Stimulated activated CD8-positive, alpha-beta memory T cell treated with anti-CD3 and anti-CD28 coated beads, Interleukin-12 subunit alpha, Interleukin-12 subunit beta, amount 100 ng/mL, for 24 hours (primary cell): ENCODE data around the gene EME2.
"Not testable (repeated sequence)": the region's sequence is repeated elsewhere in the genome, so short reads cannot be mapped to it uniquely, and the experiment has no call there.

ENCODE experiments used
- DNase-seq: peaks from one replicate; pipeline ENCODE4 v3.0.0-alpha.2; 2020; ENCODE audit errors: extremely low read depth

EME2 gene, protein sequence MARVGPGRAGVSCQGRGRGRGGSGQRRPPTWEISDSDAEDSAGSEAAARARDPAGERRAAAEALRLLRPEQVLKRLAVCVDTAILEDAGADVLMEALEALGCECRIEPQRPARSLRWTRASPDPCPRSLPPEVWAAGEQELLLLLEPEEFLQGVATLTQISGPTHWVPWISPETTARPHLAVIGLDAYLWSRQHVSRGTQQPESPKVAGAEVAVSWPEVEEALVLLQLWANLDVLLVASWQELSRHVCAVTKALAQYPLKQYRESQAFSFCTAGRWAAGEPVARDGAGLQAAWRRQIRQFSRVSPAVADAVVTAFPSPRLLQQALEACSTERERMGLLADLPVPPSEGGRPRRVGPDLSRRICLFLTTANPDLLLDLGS

DNA sequence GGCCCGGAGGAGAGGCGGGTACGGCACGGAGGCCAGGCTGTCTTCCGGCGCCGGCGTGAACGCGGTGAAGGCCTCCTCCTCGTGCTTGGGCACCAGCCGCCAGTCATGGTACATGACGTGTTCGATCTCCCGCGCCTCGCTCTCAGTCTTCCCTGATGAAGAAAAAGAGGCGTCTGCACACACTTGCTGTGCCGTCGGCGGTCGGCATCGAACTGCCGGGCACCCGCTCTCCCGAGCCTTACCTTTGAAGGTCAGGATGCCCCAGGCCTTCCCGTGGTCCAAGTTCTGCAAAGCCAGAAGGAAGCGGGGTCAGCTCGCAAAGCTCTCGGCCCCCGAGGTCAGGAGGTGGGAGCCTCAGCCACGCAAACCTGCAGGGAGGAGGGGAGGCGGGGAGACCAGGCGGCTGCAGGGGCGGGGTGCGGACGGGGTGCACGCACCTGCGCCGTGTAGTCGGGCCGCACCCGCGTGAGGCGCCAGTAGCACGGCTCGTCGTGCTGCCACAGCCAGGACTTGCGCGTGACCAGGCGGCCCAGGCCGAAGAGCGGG is at the start of gene EME2:
EME2 (plus strand) TSS at position 449 of the 546 bp plus-strand sequence. CDS start 418 bp downstream, outside the sequence.
- no peak for DNase-seq

GRCh38 chr16:1723450-1724147 is 49.0 kb upstream of the EME2 start:
- no peak for DNase-seq

- DNase-seq, result no peak
Measured at GRCh38 chr16:1724491-1724890, 48.1 kb upstream of the EME2 start.

GRCh38 chr16:1726661-1727502 is 45.7 kb upstream of the EME2 start:
- no peak for DNase-seq

DNA sequence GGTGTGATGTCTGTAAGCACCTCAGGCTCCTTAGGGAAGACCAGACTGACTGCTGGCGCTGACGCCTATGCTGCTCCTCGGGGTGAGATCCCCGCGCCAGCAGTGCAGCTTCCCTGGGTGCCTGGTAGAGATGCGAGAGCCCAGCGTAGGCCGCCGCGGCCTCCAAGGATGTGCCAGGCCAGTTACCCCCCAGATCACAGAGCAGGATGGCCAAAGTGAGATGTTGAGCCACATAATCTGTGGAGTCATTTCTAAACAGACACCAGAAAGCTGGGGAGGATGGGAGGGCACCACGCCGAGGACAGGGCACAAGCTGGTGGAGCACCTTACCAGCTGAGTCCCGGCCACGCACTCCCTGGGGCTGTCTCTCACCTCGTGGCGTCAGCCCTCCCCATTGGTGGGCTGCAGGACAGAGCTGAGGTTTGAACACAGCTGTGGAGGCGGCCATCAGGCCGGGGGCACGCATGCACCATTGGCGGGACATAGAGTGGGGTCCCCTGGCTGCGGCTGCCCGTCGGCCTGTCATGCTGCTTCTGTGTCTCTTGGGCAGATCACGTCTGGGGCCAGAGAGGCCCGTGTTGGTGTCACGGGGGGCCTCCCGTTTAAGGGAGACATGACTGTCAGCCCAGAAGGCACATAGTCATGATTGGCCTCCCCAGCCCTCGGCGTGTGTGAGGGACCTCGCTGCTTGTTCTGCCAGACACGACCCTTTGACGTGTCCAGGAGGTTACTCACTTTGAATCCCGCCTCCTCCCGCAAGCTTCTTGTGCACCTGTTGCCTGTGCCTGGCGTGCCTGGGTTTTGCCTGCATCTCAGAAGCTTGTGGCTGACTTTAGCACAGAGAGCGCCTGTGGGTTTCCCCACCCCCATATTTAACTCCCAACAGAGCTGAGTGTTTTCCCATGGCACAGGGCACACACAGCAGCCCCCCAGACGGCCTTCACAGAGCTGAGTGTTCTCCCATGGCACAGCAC is 44.7 kb upstream of the EME2 start:
- no peak for DNase-seq

DNA sequence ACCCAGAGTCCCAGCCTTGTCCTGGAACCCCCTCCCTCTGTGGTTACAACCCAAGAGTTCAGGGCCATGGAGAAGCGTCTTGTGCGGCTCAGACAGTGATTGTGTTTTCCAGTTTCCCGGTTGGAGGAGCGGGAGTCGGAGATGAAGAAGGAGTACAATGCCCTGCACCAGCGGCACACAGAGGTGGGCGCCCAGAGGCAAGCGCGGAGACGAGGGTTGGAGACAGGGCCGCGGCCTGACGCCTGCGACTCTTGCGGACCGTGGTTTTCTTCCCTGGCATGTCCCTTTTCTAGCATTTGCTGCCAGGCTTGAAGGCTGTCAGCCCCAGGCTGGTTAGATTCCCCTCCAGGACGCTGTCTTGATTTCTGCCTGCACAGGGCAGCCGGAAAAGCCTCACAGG is 43.6 kb upstream of the EME2 start:
- DNase-seq, result no peak

DNA sequence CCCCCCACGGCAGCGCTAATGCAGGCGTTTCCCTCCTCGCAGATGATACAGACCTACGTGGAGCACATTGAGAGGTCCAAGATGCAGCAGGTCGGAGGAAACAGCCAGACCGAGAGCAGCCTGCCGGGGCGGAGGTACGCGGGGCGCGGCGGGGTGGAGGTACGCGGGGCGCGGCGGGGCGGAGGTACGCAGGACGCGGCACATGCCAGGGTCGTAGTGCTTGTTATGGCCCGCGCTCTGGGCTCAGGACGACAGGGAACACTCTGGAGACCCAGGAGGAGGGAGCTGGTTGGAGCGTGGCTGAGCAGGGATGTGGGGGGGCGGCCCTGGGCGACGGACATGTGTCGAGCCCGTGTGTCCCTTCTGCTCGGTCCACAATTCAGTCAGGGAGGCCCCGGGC is 43.2 kb upstream of the EME2 start:
- no peak for DNase-seq

- no peak for DNase-seq
Measured at GRCh38 chr16:1731073-1731472, 41.5 kb upstream of the EME2 start.

DNA sequence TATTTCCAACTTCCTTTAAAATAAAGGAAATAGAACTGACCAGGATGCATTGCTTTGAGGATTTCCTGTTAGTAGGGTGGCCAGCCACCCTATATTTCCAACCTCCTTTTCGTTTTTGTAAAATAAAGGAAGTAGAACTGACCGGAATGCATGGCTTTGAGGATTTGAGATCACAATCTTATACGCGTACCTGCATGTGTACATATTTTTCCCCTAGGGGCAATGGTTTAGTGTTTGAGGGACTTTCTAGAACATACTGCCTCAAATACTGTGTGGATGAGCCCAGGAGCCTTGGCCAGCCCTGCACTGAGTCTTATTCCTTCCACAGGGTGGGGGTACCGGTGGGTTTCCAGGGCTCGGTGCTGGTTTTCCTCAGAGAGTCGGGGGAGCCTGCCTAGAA is 41.0 kb upstream of the EME2 start:
- no peak for DNase-seq

DNA sequence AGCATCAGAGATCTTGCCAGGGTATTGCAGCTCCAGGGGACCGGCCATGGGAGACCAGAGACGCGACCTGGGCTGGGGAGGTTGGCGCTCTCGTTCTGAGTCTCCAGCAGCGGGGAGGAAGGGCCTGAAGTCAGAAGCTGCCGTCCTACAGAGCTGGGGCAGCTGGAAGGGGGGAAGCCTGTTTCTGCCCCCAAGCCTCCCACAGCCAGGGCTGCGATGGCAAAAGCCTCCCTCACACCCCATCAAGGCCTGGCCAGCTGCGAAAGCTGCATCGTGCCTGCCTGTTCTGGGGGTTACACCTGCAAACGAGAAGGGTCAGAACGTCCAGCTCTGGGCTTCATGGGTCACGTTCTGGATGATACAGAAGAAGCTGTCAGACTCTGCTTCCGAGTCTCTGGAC is 40.5 kb upstream of the EME2 start:
- DNase-seq, result no peak

- DNase-seq, result not testable (repeated sequence)
Measured at GRCh38 chr16:1732551-1732987, 40.0 kb upstream of the EME2 start.

GRCh38 chr16:1734123-1734522 is 38.5 kb upstream of the EME2 start:
- no peak for DNase-seq

- DNase-seq, result no peak
Measured at GRCh38 chr16:1734816-1735215, 37.8 kb upstream of the EME2 start.

- no peak for DNase-seq
Measured at GRCh38 chr16:1740234-1740633, 32.4 kb upstream of the EME2 start.

DNA sequence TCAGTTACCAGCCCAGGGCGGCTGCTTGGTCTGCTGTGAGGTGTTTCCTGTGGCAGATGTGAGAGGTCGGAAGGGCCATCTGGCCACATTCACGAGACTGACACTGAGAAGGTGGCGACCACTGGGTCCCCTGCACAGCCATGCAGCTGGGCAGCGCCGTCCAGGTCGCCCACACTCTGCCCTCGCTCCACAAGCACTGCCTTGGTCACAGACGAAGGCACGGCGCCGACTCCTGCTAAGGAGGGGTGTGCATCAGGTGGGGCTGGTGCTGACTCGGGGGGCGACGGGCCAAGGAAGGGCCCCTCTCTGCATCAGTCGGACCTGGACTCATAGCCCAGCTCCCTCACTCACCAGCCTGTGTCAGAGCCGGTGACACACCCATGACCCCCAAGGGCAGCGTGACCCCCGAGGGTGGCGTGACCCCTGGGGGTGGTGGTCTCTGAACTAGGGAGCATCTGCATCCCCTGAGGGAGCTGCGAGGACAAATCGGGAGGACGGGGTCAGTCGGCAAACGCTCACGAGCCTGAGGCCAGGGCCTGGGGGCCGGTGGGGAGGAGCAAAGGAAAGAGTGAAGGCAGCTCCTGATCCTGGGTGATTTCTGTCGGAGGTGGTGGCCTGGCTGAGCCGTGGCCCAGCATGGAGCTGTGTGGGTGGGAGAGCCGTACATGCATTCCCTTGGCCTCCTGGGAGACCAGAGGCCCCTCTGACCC is 31.7 kb upstream of the EME2 start:
- DNase-seq, result no peak

GRCh38 chr16:1741553-1742165 is 31.0 kb upstream of the EME2 start:
- no peak for DNase-seq

GRCh38 chr16:1743376-1744337 is 29.0 kb upstream of the EME2 start:
- DNase-seq, result no peak

- DNase-seq, result no peak
Measured at GRCh38 chr16:1744338-1744840, 28.2 kb upstream of the EME2 start.
